ENCODE data around the gene INO80.
A peak's percentile ranks its signal among the peaks of the same experiment; 100 is the strongest.

The INO80 gene

GRCh38 chr15:41039121-41039520 lies 77.0 kb downstream of the INO80 start:
- no peak for DNase-seq

GRCh38 chr15:41032079-41032328 lies 84.1 kb downstream of the INO80 start:
- no peak for DNase-seq

- no peak for DNase-seq
These were observed 84.6 kb downstream of the INO80 start for GRCh38 chr15:41031232-41032078.

GRCh38 chr15:41028853-41029252 lies 87.2 kb downstream of the INO80 start:
- DNase-seq: no peak

GRCh38 chr15:41025393-41025792 lies 90.7 kb downstream of the INO80 start:
- no peak for DNase-seq

- DNase-seq: no peak
These were observed 91.2 kb downstream of the INO80 start for GRCh38 chr15:41024885-41025284.

GRCh38 chr15:41024131-41024530 lies 91.9 kb downstream of the INO80 start:
- DNase-seq: no peak

GRCh38 chr15:41022487-41023090 lies 93.5 kb downstream of the INO80 start:
- peak; percentile 37 for DNase-seq

- no peak for DNase-seq
These were observed 95.3 kb downstream of the INO80 start for GRCh38 chr15:41020829-41021228.

GRCh38 chr15:41020311-41020710 lies 95.8 kb downstream of the INO80 start:
- DNase-seq: no peak

- no peak for DNase-seq
These were observed 96.9 kb downstream of the INO80 start for GRCh38 chr15:41019174-41019573.

- DNase-seq: no peak
These were observed 97.5 kb downstream of the INO80 start for GRCh38 chr15:41018534-41018933.

- no peak for DNase-seq
These were observed 98.9 kb downstream of the INO80 start for GRCh38 chr15:41017066-41017735.

GRCh38 chr15:41013691-41014414 lies 102.2 kb downstream of the INO80 start:
- DNase-seq: no peak

GRCh38 chr15:41011055-41011815 lies 104.8 kb downstream of the INO80 start:
- no peak for DNase-seq

- DNase-seq: no peak
These were observed 105.7 kb downstream of the INO80 start for GRCh38 chr15:41010345-41010744.

- no peak for DNase-seq
These were observed 109.6 kb downstream of the INO80 start for GRCh38 chr15:41006479-41006878.

- no peak for DNase-seq
These were observed 111.6 kb downstream of the INO80 start for GRCh38 chr15:41004490-41004889.

GRCh38 chr15:41001524-41002214 lies 114.4 kb downstream of the INO80 start:
- DNase-seq: no peak

GRCh38 chr15:40999190-40999589 lies 116.9 kb downstream of the INO80 start:
- DNase-seq: no peak

- no peak for DNase-seq
These were observed 120.4 kb downstream of the INO80 start for GRCh38 chr15:40995656-40996055.

- no peak for DNase-seq
These were observed 123.3 kb downstream of the INO80 start for GRCh38 chr15:40992825-40993224.
